Thoracic aorta (tissue), 2 donors: ENCODE results near the gene CARD8. TPM values are rescaled to one million over a fixed set of nuclear protein-coding genes. Genes with fewer than 3 reads are reported as not detected.
"Not testable (repeated sequence)": the region's sequence is repeated elsewhere in the genome, so short reads cannot be mapped to it uniquely, and the experiment has no call there.

Experiments used
- ATAC-seq: fragments of 150-250 bp; one replicate; pipeline ENCODE4 v1.8.0; 2017; ENCODE audit warnings: low read depth; ENCODE audit not compliant: insufficient number of reproducible peaks, low FRiP score
- DNase-seq: peaks from one replicate; pipeline ENCODE4 v3.0.0-alpha.2; 2020; ENCODE audit warnings: low spot score
- H3K27ac ChIP-seq, 2 donors: fragments of 200-600 bp; sonication (generic); 1 replicate in 1 of 2; 2 replicates in 1 of 2; pipeline ENCODE4 v1.5.1; 2016; ENCODE audit warnings: mild to moderate bottlenecking in 2 of 2, moderate library complexity in 2 of 2
- H3K27me3 ChIP-seq: fragments of 200-600 bp; sonication (generic); replicated peaks from 2 replicates; pipeline ENCODE4 v1.6.0; 2016; ENCODE audit warnings: mild to moderate bottlenecking; ENCODE audit not compliant: insufficient read depth
- H3K36me3 ChIP-seq: fragments of 200-600 bp; sonication (generic); one replicate; pipeline ENCODE4 v1.5.1; 2016
- H3K4me1 ChIP-seq, 2 donors: fragments of 200-600 bp; sonication (generic); 1 replicate in 1 of 2; 2 replicates in 1 of 2; pipeline versions ENCODE4 v1.5.1 to v1.6.0; 2016; ENCODE audit warnings: low read depth in 2 of 2, mild to moderate bottlenecking in 1 of 2; ENCODE audit not compliant: control insufficient read depth in 1 of 2
- H3K4me3 ChIP-seq: fragments of 200-600 bp; sonication (generic); 2 replicates; pipeline ENCODE4 v1.5.1; 2016; ENCODE audit warnings: mild to moderate bottlenecking
- H3K9me3 ChIP-seq: fragments of 200-600 bp; sonication (generic); 2 replicates; pipeline ENCODE4 v1.5.1; 2016
- total RNA-seq, 2 donors: library from RNA; depleted of rRNA; stranded (reverse); fragments of >200 nt; gene quantifications; one replicate each; pipeline versions ENCODE4 v1.1.0 to v1.2.3, GENCODE V29; 2016
- TF ChIP-seq, protein P1 (sequence below): fragments of 200-600 bp; sonication (generic); IDR thresholded peaks from one replicate; pipeline ENCODE4 v1.5.1; 2019; ENCODE audit warnings: antibody characterized with exemption

Gene CARD8
- total RNA-seq, 2 donors from 2014 or later, result 40.8 to 50.9 TPM

DNA sequence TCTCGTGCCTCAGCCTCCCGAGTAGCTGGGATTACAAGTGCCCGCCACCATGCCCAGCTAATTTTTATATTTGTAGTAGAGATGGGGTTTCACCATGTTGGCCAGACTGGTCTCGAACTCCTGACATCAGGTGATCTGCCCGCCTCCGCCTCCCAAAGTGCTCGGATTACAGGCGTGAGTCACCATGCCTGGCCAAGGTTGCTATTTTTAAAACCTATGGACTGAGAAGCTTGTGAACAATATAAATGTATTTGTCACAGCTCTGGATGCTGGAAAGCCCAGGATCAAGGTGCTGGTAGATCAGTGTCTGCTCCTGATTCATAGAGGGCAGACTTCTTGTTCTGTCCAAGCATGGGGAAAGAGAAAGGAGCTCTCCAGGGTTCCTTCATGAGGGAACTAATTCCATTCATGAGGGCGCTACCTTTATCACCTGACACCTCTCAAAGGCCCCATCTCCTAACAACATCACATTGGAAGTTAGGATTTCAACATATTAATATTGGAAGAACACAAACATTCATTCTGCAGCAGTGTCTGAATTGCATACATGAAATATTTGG lies 16.1 kb downstream of the CARD8 start:
- H3K27ac ChIP-seq, result no peak overlapping the region
- no peak overlapping the region for H3K4me3 ChIP-seq
- no peaks in the 10 kb centered on the region for H3K27me3 ChIP-seq
- H3K36me3 ChIP-seq, result peaks cover 8% of the 10 kb centered on the region
- H3K9me3 ChIP-seq, result no peaks in the 10 kb centered on the region
- TF ChIP-seq, protein P1, sequence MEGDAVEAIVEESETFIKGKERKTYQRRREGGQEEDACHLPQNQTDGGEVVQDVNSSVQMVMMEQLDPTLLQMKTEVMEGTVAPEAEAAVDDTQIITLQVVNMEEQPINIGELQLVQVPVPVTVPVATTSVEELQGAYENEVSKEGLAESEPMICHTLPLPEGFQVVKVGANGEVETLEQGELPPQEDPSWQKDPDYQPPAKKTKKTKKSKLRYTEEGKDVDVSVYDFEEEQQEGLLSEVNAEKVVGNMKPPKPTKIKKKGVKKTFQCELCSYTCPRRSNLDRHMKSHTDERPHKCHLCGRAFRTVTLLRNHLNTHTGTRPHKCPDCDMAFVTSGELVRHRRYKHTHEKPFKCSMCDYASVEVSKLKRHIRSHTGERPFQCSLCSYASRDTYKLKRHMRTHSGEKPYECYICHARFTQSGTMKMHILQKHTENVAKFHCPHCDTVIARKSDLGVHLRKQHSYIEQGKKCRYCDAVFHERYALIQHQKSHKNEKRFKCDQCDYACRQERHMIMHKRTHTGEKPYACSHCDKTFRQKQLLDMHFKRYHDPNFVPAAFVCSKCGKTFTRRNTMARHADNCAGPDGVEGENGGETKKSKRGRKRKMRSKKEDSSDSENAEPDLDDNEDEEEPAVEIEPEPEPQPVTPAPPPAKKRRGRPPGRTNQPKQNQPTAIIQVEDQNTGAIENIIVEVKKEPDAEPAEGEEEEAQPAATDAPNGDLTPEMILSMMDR, result no peak
- no peak for DNase-seq
- no peak for ATAC-seq
- no peaks in the 10 kb centered on the region for H3K4me1 ChIP-seq

DNA sequence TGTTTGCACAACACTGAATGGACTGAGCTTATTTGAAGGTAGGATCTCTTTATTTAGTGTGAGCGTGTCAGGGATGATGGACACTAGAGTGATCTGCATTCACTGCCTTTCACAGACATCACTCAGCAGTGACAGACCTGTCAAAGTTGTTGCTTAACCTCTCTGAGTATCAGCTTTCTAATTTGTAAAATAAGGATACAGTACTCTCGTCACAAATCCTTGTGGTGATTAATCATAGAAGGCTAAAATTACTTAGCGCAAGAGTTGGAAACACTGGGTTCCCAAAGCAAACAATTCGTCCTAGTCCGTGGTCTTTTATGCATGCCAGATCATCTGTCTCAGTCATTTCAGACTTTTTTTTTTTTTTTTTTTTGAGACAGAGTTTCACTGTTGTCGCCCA lies 16.6 kb downstream of the CARD8 start:
- Histone ChIP-seq H3K27ac (no peak overlapping the region), H3K9me3 (no peaks in the 10 kb centered on the region), H3K27me3 (no peaks in the 10 kb centered on the region), H3K4me3 (no peak overlapping the region), H3K4me1 (no peaks in the 10 kb centered on the region), H3K36me3 (peaks cover 8% of the 10 kb centered on the region)
- ATAC-seq, result no peak
- DNase-seq, result no peak
- TF ChIP-seq, protein P1, result no peak

DNA sequence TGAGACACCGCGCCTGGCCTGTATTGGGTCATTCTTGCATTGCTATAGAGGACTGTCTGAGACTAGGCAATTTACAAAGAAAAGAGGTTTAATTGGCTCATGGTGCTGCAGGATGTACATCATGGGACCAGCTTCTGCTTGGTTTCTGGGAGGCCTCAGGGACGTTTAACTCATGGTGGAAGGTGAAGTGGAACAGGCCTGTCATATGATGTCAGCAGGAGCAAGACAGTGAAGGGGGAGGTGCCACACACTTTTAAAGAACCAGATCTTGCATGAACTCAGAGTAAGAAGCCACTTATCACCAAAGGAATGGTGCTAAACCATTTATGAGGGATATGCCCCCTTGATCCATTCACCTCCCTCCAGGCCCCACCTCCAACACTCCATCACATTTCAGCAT lies 18.7 kb downstream of the CARD8 start:
- peaks cover 15% of the 10 kb centered on the region for H3K36me3 ChIP-seq
- no peak overlapping the region for H3K27ac ChIP-seq
- no peaks in the 10 kb centered on the region for H3K4me1 ChIP-seq
- H3K27me3 ChIP-seq, result no peaks in the 10 kb centered on the region
- no peaks in the 10 kb centered on the region for H3K9me3 ChIP-seq
- no peak overlapping the region for H3K4me3 ChIP-seq
- TF ChIP-seq, protein P1, result no peak
- ATAC-seq (no peak), DNase-seq (no peak)

DNA sequence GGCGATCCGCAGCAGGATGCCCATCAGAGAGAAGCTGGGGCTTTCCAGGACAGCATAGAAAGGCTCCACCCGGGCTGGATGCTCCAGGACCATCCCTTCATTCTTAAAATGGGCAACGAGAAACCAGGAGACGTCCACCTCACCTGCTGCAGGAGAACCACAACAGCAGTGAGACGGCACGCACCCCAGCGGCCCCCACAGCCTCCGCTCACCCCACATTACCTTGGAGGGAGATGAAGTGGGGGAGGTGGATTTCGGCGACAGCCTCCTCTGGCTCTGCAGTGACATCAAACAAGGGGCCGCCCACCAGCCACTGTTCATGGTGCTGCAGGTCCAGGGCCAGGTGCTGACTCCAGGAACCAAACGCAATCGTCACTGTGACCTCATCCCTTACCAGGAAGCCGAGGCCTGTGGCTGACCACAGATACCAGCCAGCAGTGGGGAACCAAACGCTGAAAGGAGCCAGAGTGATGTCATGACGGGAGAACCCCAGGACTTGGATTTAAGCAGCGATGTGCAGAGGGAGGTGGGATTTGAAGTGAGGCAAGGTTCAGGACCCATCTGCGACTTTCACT lies 25.1 kb downstream of the CARD8 start:
- Histone ChIP-seq H3K4me1 (no peaks in the 10 kb centered on the region), H3K4me3 (no peak overlapping the region), H3K27ac (no peak overlapping the region), H3K36me3 (peaks cover 26% of the 10 kb centered on the region), H3K27me3 (no peaks in the 10 kb centered on the region), H3K9me3 (no peaks in the 10 kb centered on the region)
- ATAC-seq, result no peak
- TF ChIP-seq, protein P1, result no peak
- DNase-seq, result no peak

DNA sequence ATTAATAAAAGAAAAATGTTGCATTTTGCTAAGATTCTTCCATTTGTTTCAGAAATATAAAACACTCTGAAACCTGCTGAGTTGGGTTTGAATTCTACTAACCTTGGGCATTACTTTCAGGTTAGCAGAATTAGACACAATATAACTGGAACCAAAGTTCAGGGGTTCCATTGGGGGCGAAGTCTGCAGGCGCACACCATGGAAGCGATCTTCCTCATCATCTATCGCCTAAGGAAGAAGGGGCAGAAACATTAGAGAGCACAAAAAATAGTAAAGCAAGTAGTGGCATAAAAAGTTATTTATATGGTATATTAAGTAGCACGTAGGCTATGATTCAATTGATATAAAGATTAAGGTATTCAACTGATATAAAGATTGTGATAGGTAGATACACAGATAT lies 34.1 kb downstream of the CARD8 start:
- DNase-seq, result no peak
- Histone ChIP-seq H3K27ac (no peak overlapping the region), H3K36me3 (peaks cover 9% of the 10 kb centered on the region), H3K4me1 (no peaks in the 10 kb centered on the region), H3K4me3 (no peak overlapping the region), H3K27me3 (no peaks in the 10 kb centered on the region), H3K9me3 (no peaks in the 10 kb centered on the region)
- TF ChIP-seq, protein P1, result no peak
- no peak for ATAC-seq

DNA sequence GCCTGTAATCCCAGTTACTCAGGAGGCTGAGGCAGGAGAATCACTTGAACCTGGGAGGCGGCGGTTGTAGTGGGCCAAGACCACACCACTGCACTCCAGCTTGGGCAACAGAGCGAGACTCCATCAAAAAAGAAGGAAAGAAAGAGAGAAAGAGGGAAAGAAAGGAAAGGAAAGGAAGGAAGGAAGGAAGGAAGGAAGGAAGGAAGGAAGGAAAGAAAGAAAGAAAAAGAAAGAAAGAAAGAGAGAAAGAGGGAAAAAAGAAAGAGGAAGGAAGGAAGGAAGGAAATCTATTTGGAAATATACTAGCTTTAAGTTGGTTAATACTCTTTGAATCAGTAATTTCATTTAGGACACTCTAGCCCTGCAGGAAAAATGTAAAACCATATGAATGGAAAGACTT lies 34.9 kb downstream of the CARD8 start:
- not testable (repeated sequence) for DNase-seq, H3K4me3 ChIP-seq, H3K4me1 ChIP-seq, ATAC-seq, H3K9me3 ChIP-seq, H3K36me3 ChIP-seq, H3K27ac ChIP-seq, H3K27me3 ChIP-seq
